NCI-H526 (cell line): ENCODE measurements around the gene ZPBP2.
"Not testable (repeated sequence)": the region's sequence is repeated elsewhere in the genome, so short reads cannot be mapped to it uniquely, and the experiment has no call there.

Experiments
- DNase-seq, 2 experiments: peaks; one replicate each; lab custom pipeline; 2025; lab: John Stamatoyannopoulos, UW

The ZPBP2 gene, protein sequence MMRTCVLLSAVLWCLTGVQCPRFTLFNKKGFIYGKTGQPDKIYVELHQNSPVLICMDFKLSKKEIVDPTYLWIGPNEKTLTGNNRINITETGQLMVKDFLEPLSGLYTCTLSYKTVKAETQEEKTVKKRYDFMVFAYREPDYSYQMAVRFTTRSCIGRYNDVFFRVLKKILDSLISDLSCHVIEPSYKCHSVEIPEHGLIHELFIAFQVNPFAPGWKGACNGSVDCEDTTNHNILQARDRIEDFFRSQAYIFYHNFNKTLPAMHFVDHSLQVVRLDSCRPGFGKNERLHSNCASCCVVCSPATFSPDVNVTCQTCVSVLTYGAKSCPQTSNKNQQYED

DNA sequence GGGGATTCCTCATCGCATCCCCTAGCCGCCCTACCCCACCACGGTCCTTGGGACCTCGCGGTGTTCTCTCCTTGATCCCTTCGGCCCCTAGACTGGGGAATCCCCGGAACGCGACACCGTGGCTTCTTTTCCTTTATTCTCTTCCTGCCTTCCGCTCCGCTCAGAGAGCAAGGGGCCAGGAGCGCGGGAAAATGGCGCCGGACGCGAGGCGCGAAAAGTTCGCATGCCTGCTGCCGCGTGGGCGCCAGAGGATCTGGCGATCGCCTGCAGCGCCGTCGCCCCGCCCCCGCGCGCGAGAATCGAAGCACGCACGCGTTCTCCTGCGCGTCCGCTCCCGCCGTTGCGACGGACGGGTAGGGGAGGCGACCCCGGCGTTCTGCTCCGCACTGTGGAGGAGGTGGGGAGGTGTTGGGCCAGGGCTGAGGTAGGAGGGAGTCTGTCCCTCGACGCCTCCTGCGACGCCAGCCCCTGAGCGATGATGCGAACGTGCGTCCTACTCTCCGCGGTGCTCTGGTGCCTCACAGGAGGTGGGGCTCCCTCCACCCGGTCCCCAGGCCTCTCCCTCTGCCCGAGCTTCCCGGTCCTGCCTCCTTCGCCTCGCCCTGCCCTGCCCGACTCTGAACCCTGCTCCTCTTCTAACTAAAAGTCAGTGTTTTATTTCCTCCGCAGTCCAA lies at the start of gene ZPBP2:
Gene ZPBP2 (plus strand): TSS at position 323 of the 674 bp plus-strand sequence. CDS start 153 bp downstream, at position 476.
- DNase-seq = no peak

DNA sequence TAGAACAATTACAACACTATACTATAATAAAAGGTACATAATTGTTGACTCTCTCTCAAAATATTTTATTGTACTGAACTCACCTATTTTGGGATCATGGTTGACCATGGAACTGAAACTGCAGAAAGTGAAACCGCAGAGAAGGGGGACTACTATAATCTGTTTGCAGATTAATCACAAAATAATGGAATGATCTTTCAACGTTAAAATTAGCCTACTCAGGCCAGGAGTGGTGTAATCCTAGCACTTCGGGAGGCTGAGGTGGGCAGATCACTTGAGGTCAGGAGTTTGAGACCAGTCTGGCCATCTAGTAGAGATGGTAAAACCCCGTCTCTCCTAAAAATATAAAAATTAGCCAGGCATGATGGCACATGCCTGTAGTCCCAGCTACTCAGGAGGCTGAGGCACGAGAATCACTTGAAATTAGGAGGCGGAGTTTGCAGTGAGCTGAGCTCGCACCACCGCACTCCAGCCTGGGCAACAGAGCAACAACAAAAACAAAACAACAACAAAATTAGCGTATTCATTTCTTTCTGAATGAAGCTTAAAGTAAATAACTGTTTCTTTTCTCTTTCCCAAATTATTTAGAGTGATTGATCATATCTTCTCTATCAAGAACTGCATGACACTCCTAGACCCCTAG lies 49.5 kb upstream of the ZPBP2 start:
- no peak for DNase-seq

DNA sequence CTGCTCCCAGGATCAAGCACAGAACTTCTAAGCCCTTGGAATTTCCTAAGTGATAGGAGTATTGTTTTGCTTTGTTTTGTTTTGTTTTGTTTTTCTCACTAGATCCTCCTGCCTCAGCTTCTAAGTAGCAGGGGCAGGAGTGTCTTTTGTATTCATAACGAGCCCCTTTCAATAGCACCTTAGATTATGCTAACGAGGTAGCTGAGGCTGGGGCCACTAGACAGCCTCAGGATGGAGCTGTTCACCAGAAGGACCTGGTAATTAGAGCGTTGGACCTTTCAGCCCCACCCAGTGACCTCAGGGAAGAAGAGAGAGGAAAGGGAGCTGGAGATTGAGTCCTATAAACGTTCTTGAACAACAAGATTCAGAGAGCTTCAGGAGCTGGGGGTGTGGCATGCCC lies 47.5 kb upstream of the ZPBP2 start:
- DNase-seq = no peak

DNA sequence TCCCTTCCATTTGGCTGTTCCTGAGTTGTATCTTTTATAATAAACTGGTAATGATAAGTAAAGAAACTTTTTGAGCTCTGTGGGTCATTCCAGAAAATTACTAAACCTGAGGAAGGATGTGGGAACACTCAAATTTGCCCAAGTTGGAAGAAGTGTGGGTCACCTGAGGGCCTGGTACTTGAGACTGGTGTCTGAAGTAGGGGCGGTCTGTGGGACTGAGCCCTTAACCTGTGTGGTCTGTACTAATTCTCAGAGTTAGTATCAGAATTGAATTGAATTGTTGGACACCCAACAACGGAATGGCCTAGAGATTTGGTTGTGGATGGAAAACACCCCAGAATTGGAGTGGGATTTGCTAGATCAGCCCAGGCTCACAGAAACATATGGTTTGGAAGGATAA lies 47.0 kb upstream of the ZPBP2 start:
- no peak for DNase-seq

DNA sequence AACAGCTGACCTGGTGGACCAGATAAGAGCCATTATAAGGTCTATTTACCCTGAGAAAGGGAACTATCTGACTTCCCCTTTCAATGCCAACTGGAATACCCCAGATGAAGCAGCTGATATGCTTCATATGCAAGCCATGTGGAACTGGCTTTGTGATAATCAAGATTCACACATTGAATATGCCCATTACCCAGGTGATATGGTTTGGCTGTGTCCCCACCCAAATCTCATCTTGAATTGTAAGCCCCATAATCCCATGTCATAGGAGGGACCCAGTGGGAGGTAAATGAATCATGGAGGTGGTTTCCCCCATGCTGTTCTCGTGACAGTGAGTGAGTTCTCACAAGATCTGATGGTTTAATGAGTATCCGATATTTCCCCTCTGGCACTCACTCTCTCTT lies 46.0 kb upstream of the ZPBP2 start:
- no peak for DNase-seq

DNA sequence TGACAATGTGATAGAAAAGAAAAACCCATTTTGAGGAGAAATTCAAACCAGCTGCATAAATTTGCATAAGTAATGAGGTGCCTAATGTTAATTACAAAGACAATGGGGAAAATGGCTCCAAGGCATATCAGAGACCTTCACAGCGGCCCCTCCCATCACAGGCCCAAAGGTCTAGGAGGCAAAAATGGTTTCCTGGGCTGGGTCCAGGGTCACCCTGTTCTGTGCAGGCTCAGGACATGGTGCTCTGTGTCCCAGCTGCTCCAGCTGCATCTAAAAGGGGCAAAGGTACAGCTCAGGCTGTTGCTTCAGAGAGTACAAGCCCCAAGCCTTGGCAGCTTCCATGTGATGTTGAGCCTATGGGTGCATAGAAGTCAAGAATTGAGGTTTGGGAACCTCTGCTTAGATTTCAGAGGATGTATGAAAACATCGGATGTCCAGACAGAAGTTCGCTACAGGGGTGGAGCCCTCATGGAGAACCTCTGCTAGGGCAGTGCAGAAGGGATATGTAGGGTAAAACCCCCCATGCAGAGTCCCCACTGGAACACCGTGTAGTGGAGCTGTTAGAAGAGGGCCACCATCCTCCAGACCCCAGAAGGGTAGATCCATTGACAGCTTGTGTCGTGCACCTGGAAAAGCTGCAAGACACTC lies 44.5 kb upstream of the ZPBP2 start:
- DNase-seq = no peak

DNA sequence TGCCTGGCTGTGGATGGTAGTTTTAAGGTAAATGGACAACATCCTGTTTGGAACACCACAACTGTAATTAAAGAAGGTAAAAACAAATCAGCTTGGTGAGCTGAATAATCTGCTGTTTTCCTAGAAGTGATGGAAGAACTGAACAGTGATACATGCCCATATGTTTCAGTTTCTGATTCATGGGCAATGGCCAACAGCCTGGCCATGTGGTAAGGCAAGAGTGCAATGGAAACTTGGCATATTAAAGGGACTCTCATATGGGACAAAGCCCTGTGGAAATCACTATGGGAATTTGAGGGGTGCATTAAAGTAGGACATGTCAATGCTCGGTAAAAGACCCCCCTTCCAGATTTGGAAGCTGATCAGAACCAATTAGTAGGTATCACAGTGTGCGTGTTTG lies 41.7 kb upstream of the ZPBP2 start:
- DNase-seq = no peak

DNA sequence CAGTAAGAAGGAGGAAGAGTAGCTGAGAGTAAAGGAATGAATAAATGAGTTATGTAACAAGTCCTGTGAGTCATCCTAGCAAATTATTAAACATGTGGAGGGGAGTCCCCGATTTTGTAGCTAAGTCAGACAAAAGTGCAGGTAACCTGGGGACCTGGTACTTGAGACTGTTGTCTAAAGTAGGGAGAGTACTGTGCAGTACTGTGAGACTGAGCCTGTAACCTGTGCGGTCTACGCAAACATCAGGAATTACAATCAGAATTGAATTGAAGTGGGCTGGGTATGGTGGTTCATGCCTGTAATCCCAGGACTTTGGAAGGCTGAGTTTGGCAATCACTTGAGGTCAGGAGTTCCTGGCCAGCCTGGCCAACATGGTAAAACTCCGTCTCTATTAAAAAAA lies 39.6 kb upstream of the ZPBP2 start:
- DNase-seq = no peak

DNA sequence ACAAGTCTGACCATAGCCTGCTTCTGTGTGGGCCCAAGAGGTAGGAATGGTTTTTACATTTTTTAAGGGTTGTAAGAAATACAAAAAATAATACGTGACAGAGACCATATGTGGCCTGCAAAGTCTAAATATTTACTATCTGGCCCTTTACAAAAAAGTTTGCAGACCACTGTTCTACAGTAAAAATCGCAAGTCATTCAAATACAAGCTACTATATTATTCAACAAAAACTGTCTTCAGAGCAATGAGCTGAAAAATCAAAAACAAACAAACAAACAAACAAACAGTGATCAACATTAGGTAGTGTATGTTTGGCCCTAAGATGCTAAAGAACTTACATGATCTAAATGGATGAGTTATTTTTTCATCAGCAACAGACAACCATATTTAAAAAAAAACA lies 36.4 kb upstream of the ZPBP2 start:
- no peak for DNase-seq

DNA sequence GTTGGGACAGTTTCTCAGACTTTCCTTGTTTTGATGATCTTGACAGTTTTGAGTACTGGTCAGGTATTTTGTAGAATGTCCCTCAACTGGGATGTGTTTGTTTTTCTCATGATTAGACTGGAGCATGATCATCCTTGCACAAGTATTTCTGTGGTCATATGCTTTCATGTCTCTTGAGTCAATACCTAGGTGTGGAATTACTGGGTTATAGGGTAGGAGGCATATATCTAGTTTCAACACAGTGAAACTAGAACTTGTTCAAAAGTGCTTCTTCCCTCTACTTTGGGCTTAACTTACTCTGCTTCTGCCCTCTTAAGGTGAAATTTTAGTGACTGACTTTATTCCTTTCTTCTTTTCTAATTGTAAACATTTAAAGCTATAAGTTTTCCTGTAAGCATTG lies 34.0 kb upstream of the ZPBP2 start:
- DNase-seq = no peak

DNA sequence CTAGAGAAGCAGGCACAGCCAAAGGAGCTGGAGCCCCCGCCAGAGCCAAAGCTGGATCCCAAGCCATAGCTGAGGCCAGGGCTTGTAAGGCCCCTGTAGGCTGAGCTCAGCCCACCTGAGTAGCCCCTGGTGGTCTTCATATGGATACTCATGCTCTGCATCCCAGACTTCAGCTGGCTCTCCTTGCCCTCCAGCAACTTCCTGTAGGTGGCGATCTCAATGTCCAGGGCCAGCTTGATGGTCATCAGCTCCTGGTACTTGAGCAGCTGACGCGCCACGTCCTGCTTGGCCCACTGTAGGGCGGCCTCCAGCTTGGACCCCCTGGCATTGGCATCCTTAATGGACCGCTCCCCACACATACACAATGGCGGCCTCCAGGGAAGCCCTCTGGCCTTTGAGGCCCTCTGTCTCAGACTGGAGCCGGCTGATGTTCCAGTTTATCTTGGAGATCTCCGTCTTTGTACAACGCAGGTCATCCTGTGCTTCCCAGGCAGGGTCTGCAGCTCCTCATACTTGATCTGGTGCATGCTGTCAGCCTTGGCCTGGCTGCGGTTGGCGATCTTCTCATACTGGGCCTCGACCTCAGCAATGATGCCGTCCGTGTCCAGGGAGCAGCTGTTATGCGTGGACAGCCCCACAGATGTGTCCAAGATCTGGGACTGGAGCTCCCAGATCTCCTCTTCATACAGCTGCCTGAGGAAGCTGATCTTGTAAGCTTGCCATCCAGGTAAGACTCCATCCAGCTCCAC lies 32.8 kb upstream of the ZPBP2 start:
- no peak for DNase-seq

DNA sequence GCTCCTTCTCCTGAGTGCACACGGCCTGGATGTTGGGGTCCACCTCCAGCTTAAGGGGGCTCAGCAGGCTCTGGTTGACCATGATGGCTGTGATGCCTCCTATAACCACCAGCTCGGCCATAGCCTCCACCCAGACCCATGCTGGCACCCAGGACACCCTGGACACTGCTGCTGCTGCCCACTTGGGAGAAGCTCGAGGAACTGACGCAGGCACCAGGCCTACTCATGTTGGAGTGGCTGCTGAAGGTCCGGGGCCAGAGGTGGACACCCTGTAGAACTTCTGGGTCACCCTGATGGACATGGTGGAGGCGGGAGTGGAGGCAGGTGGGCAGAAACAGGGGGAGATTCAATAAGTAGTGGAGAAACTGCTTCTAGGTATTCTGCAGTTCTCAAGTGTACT lies 31.9 kb upstream of the ZPBP2 start:
- no peak for DNase-seq

DNA sequence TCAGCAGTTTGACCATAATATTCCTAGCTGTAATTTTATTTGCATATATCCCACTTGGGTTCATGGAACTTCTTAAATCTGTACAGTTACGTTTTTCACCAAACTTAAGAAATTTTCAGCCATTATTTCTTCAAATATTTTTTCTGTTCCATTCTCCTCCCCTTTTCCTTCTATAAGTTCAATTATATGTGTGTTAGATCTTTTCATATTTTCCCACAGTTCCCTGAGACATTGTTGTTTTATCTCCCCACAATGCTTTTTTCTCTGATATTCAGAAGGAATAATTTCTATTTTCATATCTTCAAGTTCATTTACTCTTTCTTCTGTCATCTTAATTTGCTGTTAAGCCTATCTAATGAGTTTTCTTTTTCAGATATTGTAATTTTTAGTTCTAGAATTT lies 29.9 kb upstream of the ZPBP2 start:
- DNase-seq = no peak

DNA sequence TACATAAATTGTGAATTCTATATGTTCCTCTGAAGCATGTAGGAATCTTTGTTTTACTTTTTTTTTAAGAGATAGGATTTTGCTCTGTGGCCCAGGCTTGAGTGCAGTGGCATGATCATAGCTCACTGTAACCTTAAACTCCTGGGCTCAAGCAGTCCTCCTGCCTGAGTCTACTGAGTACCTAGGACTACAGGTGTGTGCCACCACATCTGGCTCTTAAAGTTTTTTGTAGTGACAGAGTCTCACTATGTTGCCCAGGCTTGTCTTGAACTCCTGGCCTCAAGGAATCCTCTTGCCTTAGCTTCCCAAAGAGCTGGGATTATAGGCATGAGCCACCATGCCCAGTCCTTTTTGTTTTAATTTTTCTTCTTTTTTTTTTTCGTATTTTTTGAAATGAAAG lies 29.2 kb upstream of the ZPBP2 start:
- no peak for DNase-seq

DNA sequence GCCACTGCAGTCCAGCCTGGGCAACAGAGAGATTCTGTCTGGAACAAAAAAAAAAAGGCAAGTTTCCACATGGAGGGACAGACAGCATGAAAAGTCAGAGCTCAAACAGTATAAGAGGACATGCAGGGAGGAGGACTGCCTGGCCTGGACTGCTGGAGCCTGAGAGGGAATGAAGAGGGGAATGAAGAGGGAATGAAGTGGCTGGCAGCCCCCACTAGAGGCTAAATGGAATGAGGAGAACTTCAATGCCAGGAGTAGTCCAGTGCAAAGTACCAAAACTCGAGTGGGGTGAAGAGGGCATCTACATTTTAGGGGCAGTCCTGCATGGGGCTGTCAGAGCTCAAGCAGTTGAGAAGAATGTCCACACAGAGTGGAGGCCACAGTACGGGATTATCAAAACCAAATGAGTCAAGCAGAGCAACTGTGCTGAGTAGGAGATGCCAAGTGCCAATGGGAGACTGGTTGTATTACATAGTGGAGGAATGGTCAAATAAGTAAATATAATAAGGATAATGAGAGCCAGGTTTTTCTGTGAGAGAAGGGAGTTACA lies 26.8 kb upstream of the ZPBP2 start:
- no peak for DNase-seq

DNA sequence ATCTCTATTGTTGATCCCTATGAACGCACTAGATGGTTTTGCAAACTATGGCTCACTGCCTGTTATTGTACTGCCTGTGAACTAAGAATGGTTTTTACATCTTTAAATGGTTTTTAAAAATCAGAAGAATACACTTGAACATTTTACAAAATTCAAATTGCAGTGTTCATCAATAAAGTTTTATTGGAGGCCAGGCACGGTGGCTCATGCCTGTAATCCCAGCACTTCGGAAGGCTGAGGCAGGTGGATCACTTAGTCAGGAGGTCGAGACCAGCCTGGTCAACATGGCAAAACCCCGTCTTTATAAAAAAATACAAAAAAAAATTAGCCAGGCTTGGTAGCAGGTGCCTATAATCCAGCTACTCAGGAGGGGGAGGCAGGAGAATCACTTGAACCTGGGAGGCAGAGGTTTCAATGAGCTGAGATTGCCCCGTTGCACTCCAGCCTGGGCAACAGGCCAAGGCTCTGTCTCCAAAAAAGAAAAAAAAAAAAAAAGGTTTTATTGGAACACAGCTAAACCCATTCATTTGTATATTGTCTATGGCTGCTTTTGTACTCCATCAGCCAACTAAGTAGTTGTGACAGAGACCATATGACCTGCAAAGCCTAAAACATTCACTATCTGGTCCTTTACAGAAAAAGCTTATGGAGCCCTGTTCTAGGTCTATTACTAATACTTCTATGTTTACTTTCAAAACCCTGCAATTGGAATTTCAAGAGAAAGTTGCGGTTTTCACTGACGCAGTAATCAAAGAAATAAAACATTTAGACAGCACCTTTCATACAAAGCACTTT lies 22.8 kb upstream of the ZPBP2 start:
- no peak for DNase-seq

DNA sequence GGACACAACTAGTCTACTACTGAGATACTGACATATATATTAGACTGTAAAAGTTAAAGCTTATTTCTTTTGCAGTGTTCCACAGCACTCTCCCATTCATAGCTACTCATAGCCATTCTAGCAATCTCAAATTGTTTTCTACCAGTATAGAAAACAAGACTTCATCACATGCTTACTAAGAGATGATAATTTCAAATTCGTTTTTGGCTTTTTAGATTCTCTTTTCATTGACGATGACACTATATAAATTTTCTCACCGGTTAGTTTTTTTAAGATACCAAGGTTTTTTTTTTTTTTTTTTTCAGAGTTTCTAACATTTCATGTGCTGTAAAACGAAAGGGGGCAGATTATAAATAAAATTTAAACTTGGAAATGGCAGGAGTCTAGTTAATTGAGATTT lies 21.8 kb upstream of the ZPBP2 start:
- DNase-seq = no peak

DNA sequence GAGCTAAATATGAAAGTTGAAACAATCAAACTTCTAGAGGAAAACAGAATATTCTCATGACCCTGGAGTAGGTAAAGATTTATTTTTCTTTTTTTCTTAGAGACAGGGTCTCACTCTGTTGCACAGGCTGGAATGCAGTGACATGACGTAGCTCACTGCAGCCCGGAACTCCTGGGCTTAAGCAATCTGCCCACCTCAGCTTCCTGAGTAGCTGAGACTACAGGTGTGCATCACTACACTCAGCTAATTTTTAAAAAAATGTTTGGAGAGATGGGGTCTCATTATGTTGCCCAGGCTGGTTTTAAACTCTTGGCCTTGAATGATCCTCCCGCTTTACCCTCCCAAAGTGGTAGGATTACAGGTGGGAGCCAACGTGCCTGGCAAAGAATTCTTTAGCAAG lies 19.4 kb upstream of the ZPBP2 start:
- DNase-seq = no peak

DNA sequence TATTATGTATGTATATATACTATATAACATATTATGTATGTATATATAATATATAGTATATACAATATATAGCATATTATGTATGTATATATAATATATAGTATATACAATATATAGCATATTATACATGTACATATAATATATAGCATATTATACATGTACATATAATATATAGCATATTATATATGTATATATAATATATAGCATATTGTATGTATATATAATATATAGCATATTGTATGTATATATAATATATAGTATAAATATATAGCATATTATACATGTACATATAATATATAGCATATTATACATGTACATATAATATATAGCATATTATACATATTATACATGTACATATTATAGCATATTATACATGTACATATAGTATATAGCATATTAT lies 17.8 kb upstream of the ZPBP2 start:
- not testable (repeated sequence) for DNase-seq

DNA sequence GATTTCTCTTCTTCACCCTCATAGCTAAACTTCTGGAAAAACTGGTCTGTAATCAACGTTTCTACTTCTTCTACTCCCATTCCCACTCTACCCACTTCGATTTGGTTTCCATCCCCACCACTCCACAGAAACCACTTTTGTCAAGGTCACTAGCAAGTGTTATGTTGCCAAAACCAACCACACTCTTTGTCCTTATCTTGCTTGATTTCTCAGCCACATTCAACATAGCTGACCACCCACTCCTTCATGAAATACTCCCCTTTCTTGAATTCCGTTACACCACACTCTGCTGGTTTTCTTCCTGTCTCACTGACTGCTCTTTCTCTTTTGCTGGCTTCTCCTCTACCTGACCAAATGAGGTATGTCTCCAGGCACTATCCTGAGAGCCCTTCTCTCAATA lies 15.8 kb upstream of the ZPBP2 start:
- DNase-seq = no peak

DNA sequence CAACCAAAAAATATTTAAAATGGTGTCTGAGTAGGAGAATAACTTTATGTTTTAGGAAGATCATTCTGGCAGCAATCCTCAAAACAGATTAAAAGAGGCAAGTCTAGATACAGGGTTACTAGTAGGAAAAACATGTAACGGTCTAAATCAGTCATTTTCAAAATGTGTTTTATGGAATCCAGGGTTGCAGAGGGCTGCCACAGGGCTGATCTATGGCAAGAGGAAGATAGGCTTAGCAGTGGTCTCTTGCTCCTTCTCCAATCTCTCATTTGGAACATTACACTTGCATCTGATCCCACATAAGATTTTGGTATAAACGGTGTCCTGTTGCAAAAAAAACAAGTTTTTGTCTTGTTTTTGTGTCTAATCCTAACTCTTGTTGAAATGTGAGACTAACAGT lies 13.1 kb upstream of the ZPBP2 start:
- DNase-seq = no peak
